Mesenchymal stem cell (in vitro differentiated cells and primary cell): ENCODE results near the gene NTSR1.

Experiments
- DNase-seq: peaks from one replicate; pipeline ENCODE4 v3.0.0-alpha.2; 2013
- H2AFZ ChIP-seq: one replicate; pipeline ENCODE4 v1.6.1; 2013; ENCODE audit warnings: low read depth, mild to moderate bottlenecking, control low read depth, inconsistent platforms, low read length, moderate library complexity
- H2AK5ac ChIP-seq: 2 replicates; pipeline ENCODE4 v1.6.1; 2013; ENCODE audit warnings: low read length, moderate library complexity, mild to moderate bottlenecking, inconsistent platforms; ENCODE audit not compliant: severe bottlenecking
- H2BK120ac ChIP-seq: one replicate; pipeline ENCODE4 v1.6.1; 2013; ENCODE audit warnings: low read depth, mild to moderate bottlenecking, inconsistent platforms, low read length, moderate library complexity
- H2BK12ac ChIP-seq, 2 experiments: one replicate each; pipeline ENCODE4 v1.6.1; 2013; ENCODE audit warnings: inconsistent platforms in 2 of 2, low read length in 2 of 2, mild to moderate bottlenecking in 2 of 2, moderate library complexity in 2 of 2, control low read depth in 1 of 2
- H2BK15ac ChIP-seq: one replicate; pipeline ENCODE4 v1.6.1; 2013; ENCODE audit warnings: mild to moderate bottlenecking, low read depth, inconsistent platforms; ENCODE audit not compliant: poor library complexity, severe bottlenecking
- H2BK5ac ChIP-seq: 2 replicates; pipeline ENCODE4 v1.6.1; 2013; ENCODE audit warnings: low read depth, mild to moderate bottlenecking, low read length, control low read depth, inconsistent platforms; ENCODE audit not compliant: poor library complexity, severe bottlenecking
- H3K14ac ChIP-seq, 2 experiments: one replicate each; pipeline ENCODE4 v1.6.1; 2013; ENCODE audit warnings: inconsistent platforms in 2 of 2, low read length in 2 of 2, control low read depth in 1 of 2, mild to moderate bottlenecking in 1 of 2, moderate library complexity in 1 of 2
- H3K18ac ChIP-seq, 2 experiments: one replicate each; pipeline ENCODE4 v1.6.1; 2013; ENCODE audit warnings: inconsistent platforms in 2 of 2, low read length in 2 of 2, control low read depth in 1 of 2, low read depth in 1 of 2, mild to moderate bottlenecking in 1 of 2
- H3K23ac ChIP-seq, 2 experiments: one replicate each; pipeline ENCODE4 v1.6.1; 2013; ENCODE audit warnings: inconsistent platforms in 2 of 2, low read length in 2 of 2, mild to moderate bottlenecking in 2 of 2, moderate library complexity in 2 of 2, control low read depth in 1 of 2
- H3K27ac ChIP-seq: 2 replicates; pipeline ENCODE4 v1.5.1; 2013; ENCODE audit warnings: mild to moderate bottlenecking, moderate library complexity, low read length, control low read depth, inconsistent platforms; ENCODE audit not compliant: poor library complexity, severe bottlenecking
- H3K27me3 ChIP-seq, 2 experiments: 2 replicates each; pipeline versions ENCODE4 v1.6.1 to v1.7.0; 2013; ENCODE audit warnings: low read length in 2 of 2, mild to moderate bottlenecking in 2 of 2, moderate library complexity in 2 of 2, control low read depth in 1 of 2, inconsistent platforms in 1 of 2; ENCODE audit not compliant: control insufficient read depth in 1 of 2, insufficient read depth in 1 of 2
- H3K36me3 ChIP-seq, 2 experiments: 2 replicates each; pipeline versions ENCODE4 v1.6.1 to v1.7.0; 2013; ENCODE audit warnings: low read length in 2 of 2, control low read depth in 1 of 2, inconsistent platforms in 1 of 2, low read depth in 1 of 2, mild to moderate bottlenecking in 1 of 2; ENCODE audit not compliant: insufficient read depth in 2 of 2, control insufficient read depth in 1 of 2
- H3K4ac ChIP-seq, 2 experiments: one replicate each; pipeline ENCODE4 v1.6.1; 2013; ENCODE audit warnings: inconsistent platforms in 2 of 2, low read length in 2 of 2, mild to moderate bottlenecking in 2 of 2, moderate library complexity in 2 of 2, control low read depth in 1 of 2, low read depth in 1 of 2
- H3K4me1 ChIP-seq: 2 replicates; pipeline ENCODE4 v1.6.1; 2013; ENCODE audit warnings: low read depth, low read length, control low read depth; ENCODE audit not compliant: control insufficient read depth, insufficient read depth
- H3K4me2 ChIP-seq: 2 replicates; pipeline ENCODE4 v1.6.1; 2013; ENCODE audit warnings: low read length, mild to moderate bottlenecking, inconsistent platforms; ENCODE audit not compliant: poor library complexity, severe bottlenecking
- H3K4me3 ChIP-seq, 2 experiments: 2 replicates each; pipeline versions ENCODE4 v1.5.1 to v1.7.0; 2013; ENCODE audit warnings: low read length in 2 of 2, mild to moderate bottlenecking in 2 of 2, control low read depth in 1 of 2, low read depth in 1 of 2; ENCODE audit not compliant: insufficient read depth in 1 of 2
- H3K79me1 ChIP-seq: replicated peaks from 2 replicates; pipeline ENCODE4 v1.6.1; 2013; ENCODE audit warnings: mild to moderate bottlenecking, control low read depth, low read length, inconsistent platforms; ENCODE audit not compliant: poor library complexity, severe bottlenecking
- H3K9ac ChIP-seq: 2 replicates; pipeline ENCODE4 v1.7.0; 2013; ENCODE audit warnings: mild to moderate bottlenecking, low read length, moderate library complexity
- H3K9me3 ChIP-seq: 2 replicates; pipeline ENCODE4 v1.7.0; 2013; ENCODE audit warnings: mild to moderate bottlenecking, low read length; ENCODE audit not compliant: control insufficient read depth
- H4K8ac ChIP-seq: one replicate; pipeline ENCODE4 v1.6.1; 2013; ENCODE audit warnings: inconsistent platforms, mild to moderate bottlenecking, low read length, moderate library complexity
- H4K91ac ChIP-seq: one replicate; pipeline ENCODE4 v1.6.1; 2013; ENCODE audit warnings: mild to moderate bottlenecking, low read length, inconsistent platforms
- WGBS: methylation state at CpG from one replicate; pipeline ENCODE4 v1.1.7; 2013; ENCODE audit warnings: mixed read lengths; 5-methylcytosine and 5-hydroxymethylcytosine counted together

NTSR1 gene

GRCh38 chr20:62742979-62743776, 34.5 kb downstream of the NTSR1 start:
- no peaks in the 10 kb centered on the region for H3K9me3 ChIP-seq
- no peak overlapping the region for H3K27ac ChIP-seq
- no peaks in the 10 kb centered on the region for H3K36me3 ChIP-seq
- no peak overlapping the region for H2BK15ac ChIP-seq
- H3K4me2 ChIP-seq, result no peak overlapping the region
- no peak overlapping the region for H3K4me3 ChIP-seq
- no peak overlapping the region for H3K23ac ChIP-seq
- no peak for DNase-seq
- H2BK120ac ChIP-seq, result no peak overlapping the region
- no peak overlapping the region for H4K91ac ChIP-seq
- peak overlapping the region; percentile 13 for H4K8ac ChIP-seq
- no peak overlapping the region for H3K9ac ChIP-seq
- H2AFZ ChIP-seq, result no peak overlapping the region
- H3K4me1 ChIP-seq, result peaks cover 39% of the 10 kb centered on the region
- H2BK5ac ChIP-seq, result no peak overlapping the region
- no peak overlapping the region for H3K4ac ChIP-seq
- 87% methylated on average over 20 of the region's 21 CpGs for WGBS
- H3K14ac ChIP-seq, result no peak overlapping the region
- H3K79me1 ChIP-seq, result no peaks in the 10 kb centered on the region
- no peaks in the 10 kb centered on the region for H3K27me3 ChIP-seq
- H3K18ac ChIP-seq, result no peak overlapping the region
- H2AK5ac ChIP-seq, result no peak overlapping the region
- no peak overlapping the region for H2BK12ac ChIP-seq

GRCh38 chr20:62743777-62744317, 35.2 kb downstream of the NTSR1 start:
- Histone ChIP-seq H4K8ac (peak overlapping the region; percentile 13), H3K4me2 (no peak overlapping the region), H3K4me3 (no peak overlapping the region), H3K27ac (no peak overlapping the region), H3K23ac (no peak overlapping the region), H2BK15ac (no peak overlapping the region), H3K18ac (no peak overlapping the region), H3K9ac (no peak overlapping the region), H3K36me3 (no peaks in the 10 kb centered on the region), H3K4me1 (peaks cover 37% of the 10 kb centered on the region), H3K79me1 (no peaks in the 10 kb centered on the region), H2AK5ac (no peak overlapping the region), H2BK12ac (no peak overlapping the region), H3K4ac (no peak overlapping the region), H2BK120ac (no peak overlapping the region), H3K27me3 (peaks cover 0 to 2% of the 10 kb centered on the region in 2 experiments), H4K91ac (no peak overlapping the region), H3K14ac (no peak overlapping the region), H2BK5ac (no peak overlapping the region), H3K9me3 (peaks cover 2% of the 10 kb centered on the region), H2AFZ (no peak overlapping the region)
- DNase-seq, result no peak
- 91% methylated on average over 20 of the region's 20 CpGs for WGBS

- no peak overlapping the region for H3K4ac ChIP-seq
- H4K8ac ChIP-seq, result no peak overlapping the region
- no peak overlapping the region for H2BK15ac ChIP-seq
- H3K4me1 ChIP-seq, result peaks cover 29% of the 10 kb centered on the region
- 78% methylated on average over 6 of the region's 6 CpGs for WGBS
- H3K23ac ChIP-seq, result no peak overlapping the region
- H3K36me3 ChIP-seq, result no peaks in the 10 kb centered on the region
- H3K27me3 ChIP-seq, result peaks cover 0 to 2% of the 10 kb centered on the region in 2 experiments
- H3K9ac ChIP-seq, result no peak overlapping the region
- no peak overlapping the region for H3K27ac ChIP-seq
- no peak overlapping the region for H2BK12ac ChIP-seq
- peaks cover 3% of the 10 kb centered on the region for H3K9me3 ChIP-seq
- no peak overlapping the region for H2AFZ ChIP-seq
- no peak overlapping the region for H3K18ac ChIP-seq
- H2BK5ac ChIP-seq, result no peak overlapping the region
- no peak overlapping the region for H2AK5ac ChIP-seq
- H4K91ac ChIP-seq, result no peak overlapping the region
- H3K79me1 ChIP-seq, result no peaks in the 10 kb centered on the region
- H3K14ac ChIP-seq, result no peak overlapping the region
- no peak overlapping the region for H3K4me2 ChIP-seq
- H3K4me3 ChIP-seq, result no peak overlapping the region
- no peak overlapping the region for H2BK120ac ChIP-seq
- no peak for DNase-seq
Observed at GRCh38 chr20:62744741-62745191, 36.1 kb downstream of the NTSR1 start.

- Histone ChIP-seq H2AFZ (no peak overlapping the region), H3K4ac (no peak overlapping the region), H3K79me1 (no peaks in the 10 kb centered on the region), H3K14ac (no peak overlapping the region), H3K23ac (no peak overlapping the region), H3K4me2 (no peak overlapping the region), H3K27ac (no peak overlapping the region), H2BK15ac (no peak overlapping the region), H2BK120ac (no peak overlapping the region), H2BK12ac (no peak overlapping the region), H4K8ac (no peak overlapping the region), H3K18ac (no peak overlapping the region), H4K91ac (no peak overlapping the region), H3K4me1 (peaks cover 23% of the 10 kb centered on the region), H2AK5ac (no peak overlapping the region), H3K4me3 (no peak overlapping the region), H3K9ac (no peak overlapping the region), H3K27me3 (peaks cover 0 to 2% of the 10 kb centered on the region in 2 experiments), H2BK5ac (no peak overlapping the region), H3K9me3 (peaks cover 3% of the 10 kb centered on the region), H3K36me3 (no peaks in the 10 kb centered on the region)
- DNase-seq, result no peak
- WGBS, result 82% methylated on average over 11 of the region's 11 CpGs
Observed at GRCh38 chr20:62745279-62745951, 36.8 kb downstream of the NTSR1 start.
